Activated B cell treated with CpG ODN at 0.5 μM for 24 hours (primary cell): ENCODE measurements around the gene NUP62CL. TPM values are rescaled to one million over a fixed set of nuclear protein-coding genes. Genes with fewer than 3 reads are reported as not detected.
A peak's percentile ranks its signal among the peaks of the same experiment; 100 is the strongest.

ENCODE experiments used
- ATAC-seq: fragments of 200-7000 bp; cut with Tn5 transposase; one replicate; pipeline ENCODE4 v1.10.0; 2021; ENCODE audit warnings: low read depth, mild to moderate bottlenecking, moderate library complexity
- CTCF ChIA-PET: fragments of 350-600 bp; sonication (Branson Sonifier 250); formaldehyde crosslinking; loops from one replicate; lab custom pipeline; 2021; ENCODE audit warnings: antibody characterized with exemption; lab: Charles Lee
- POLR2A ChIA-PET: fragments of 350-600 bp; sonication (Branson Sonifier 250); formaldehyde crosslinking; loops from one replicate; lab custom pipeline; 2021; ENCODE audit warnings: antibody characterized with exemption; lab: Charles Lee
- DNase-seq: peaks from one replicate; pipeline ENCODE4 v3.0.0; 2022
- H3K27ac Mint-ChIP-seq: one replicate; pipeline ENCODE4 v1.8.0; 2020; ENCODE audit warnings: mixed read lengths
- H3K27me3 Mint-ChIP-seq: one replicate; pipeline ENCODE4 v1.8.0; 2021; ENCODE audit warnings: mixed read lengths
- H3K36me3 Mint-ChIP-seq: one replicate; pipeline ENCODE4 v1.8.0; 2021; ENCODE audit warnings: low read depth, mixed read lengths
- H3K4me1 Mint-ChIP-seq: one replicate; pipeline ENCODE4 v1.8.0; 2021; ENCODE audit warnings: mixed read lengths
- H3K4me3 Mint-ChIP-seq: one replicate; pipeline ENCODE4 v1.8.0; 2020; ENCODE audit warnings: mild to moderate bottlenecking, mixed read lengths
- H3K9me3 Mint-ChIP-seq: one replicate; pipeline ENCODE4 v1.8.0; 2020; ENCODE audit warnings: mixed read lengths
- intact Hi-C: fragments of 100-400 bp; cut with micrococcal nuclease; formaldehyde crosslinking; loops from one replicate; pipeline ENCODE4 v1.15.1; 2024
- total RNA-seq: library from RNA; stranded (reverse); gene quantifications from 2 replicates; pipeline ENCODE4 v1.2.3, GENCODE V29; 2022
- TF ChIP-seq, protein P1 (sequence below): fragments of 200-600 bp; IDR thresholded peaks from one replicate; pipeline ENCODE4 v1.8.0; 2022; ENCODE audit warnings: antibody characterized with exemption, mild to moderate bottlenecking

The NUP62CL gene, protein sequence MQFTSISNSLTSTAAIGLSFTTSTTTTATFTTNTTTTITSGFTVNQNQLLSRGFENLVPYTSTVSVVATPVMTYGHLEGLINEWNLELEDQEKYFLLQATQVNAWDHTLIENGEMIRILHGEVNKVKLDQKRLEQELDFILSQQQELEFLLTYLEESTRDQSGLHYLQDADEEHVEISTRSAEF
- total RNA-seq, result 1.1 and 1.4 TPM in 2 replicates

DNA sequence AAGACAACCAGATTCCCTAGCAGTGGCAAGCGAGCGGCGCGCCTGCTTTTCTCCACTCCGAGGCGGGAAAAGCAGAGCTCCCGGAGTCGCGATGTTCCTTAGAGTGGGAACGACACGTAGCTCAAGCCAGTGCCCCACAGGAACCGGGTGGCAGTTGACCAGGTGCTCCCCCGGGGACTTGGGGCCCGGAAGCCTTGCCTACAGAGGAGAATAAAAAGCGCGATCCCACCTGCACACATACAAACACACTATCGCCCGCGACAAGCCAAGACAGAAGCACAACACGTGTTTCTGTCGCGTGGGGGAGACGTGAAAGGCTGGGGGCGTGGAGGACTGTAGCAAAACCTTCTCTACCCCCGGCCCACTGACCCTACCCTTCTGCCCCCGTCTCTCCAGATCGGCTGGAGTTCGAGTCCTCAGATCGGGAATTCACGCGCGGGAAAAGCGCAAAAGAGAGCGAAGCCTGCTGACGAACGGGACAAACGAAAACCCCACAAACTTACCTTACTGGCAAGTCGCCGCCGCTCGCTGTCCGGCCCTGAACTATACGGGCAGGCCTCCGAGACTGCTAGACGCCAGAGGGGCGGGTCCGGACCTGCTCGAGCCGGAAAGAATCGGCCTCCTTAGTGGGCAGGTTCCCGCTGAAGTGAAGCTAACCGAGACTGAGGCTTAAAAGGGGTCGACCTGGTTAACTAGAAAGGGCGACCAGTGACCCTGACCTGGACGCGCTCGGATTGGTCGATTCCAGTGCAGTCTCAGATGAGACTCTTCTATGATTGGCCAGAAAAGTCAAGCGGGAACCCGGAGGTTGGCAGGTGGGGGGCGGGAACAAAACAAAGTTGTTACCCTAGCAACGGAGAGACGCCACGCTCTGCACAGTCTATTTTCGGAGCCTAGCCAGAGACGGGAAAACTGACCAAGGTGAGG is at the start of gene NUP62CL, which contains the start of gene DNAAF6:
NUP62CL (minus strand) TSS at position 664 of the 927 bp plus-strand sequence. CDS start 31,287 bp downstream, outside the sequence.
DNAAF6 (plus strand) TSS at position 842 of the 927 bp plus-strand sequence. CDS start 6,265 bp downstream, outside the sequence.
- DNase-seq, result peak; percentile 41
- no peaks in the 10 kb centered on the region for H3K36me3 Mint-ChIP-seq
- peaks cover 8% of the 10 kb centered on the region for H3K4me1 Mint-ChIP-seq
- peak within 1 kb of the TSS; percentile 90 for H3K4me3 Mint-ChIP-seq
- peak; percentile 92 for ATAC-seq
- H3K9me3 Mint-ChIP-seq, result no peaks in the 10 kb centered on the region
- intact Hi-C loops, result loop anchor here (1.0 to 5.0 kb wide), 4 partner anchors 87 to 885 kb away; partner anchors contain the start of genes ATG4A, PRPS1, PSMD10 and RADX
- TF ChIP-seq, protein P1, sequence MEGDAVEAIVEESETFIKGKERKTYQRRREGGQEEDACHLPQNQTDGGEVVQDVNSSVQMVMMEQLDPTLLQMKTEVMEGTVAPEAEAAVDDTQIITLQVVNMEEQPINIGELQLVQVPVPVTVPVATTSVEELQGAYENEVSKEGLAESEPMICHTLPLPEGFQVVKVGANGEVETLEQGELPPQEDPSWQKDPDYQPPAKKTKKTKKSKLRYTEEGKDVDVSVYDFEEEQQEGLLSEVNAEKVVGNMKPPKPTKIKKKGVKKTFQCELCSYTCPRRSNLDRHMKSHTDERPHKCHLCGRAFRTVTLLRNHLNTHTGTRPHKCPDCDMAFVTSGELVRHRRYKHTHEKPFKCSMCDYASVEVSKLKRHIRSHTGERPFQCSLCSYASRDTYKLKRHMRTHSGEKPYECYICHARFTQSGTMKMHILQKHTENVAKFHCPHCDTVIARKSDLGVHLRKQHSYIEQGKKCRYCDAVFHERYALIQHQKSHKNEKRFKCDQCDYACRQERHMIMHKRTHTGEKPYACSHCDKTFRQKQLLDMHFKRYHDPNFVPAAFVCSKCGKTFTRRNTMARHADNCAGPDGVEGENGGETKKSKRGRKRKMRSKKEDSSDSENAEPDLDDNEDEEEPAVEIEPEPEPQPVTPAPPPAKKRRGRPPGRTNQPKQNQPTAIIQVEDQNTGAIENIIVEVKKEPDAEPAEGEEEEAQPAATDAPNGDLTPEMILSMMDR, result no peak
- H3K27ac Mint-ChIP-seq, result peak within 1 kb of the TSS; percentile 53
- no peaks in the 10 kb centered on the region for H3K27me3 Mint-ChIP-seq
- CTCF ChIA-PET, result no interaction called here
- POLR2A ChIA-PET, result interaction anchor here (0.6 kb wide), 1 partner anchor 12 kb away, joined by 3 read pairs; no protein-coding TSS in a partner anchor

DNA sequence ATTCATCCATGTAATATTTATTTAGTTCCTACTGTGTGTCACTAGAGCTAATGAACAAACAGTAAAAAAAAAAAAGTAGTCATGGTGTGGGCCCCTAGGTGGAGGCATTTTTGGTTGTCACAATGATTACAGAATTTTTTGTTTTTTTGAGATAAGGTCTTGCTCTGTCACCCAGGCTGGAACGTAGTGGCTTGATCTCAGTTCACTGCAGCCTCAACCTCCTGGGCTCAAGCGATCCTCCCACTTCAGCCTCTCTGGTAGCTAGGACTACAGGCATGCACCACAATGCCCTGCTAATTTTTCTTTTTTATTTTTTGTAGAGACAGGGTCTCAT is 22.2 kb upstream of the NUP62CL start:
- Mint-ChIP-seq H3K27ac (no peak overlapping the region), H3K27me3 (no peaks in the 10 kb centered on the region), H3K36me3 (no peaks in the 10 kb centered on the region), H3K4me3 (no peak overlapping the region), H3K9me3 (no peaks in the 10 kb centered on the region), H3K4me1 (peaks cover 3% of the 10 kb centered on the region)
- DNase-seq (no peak), ATAC-seq (no peak)
- ChIA-PET CTCF (no interaction called here), POLR2A (no interaction called here)
- TF ChIP-seq, protein P1, result no peak
- intact Hi-C loops, result no loop called here

DNA sequence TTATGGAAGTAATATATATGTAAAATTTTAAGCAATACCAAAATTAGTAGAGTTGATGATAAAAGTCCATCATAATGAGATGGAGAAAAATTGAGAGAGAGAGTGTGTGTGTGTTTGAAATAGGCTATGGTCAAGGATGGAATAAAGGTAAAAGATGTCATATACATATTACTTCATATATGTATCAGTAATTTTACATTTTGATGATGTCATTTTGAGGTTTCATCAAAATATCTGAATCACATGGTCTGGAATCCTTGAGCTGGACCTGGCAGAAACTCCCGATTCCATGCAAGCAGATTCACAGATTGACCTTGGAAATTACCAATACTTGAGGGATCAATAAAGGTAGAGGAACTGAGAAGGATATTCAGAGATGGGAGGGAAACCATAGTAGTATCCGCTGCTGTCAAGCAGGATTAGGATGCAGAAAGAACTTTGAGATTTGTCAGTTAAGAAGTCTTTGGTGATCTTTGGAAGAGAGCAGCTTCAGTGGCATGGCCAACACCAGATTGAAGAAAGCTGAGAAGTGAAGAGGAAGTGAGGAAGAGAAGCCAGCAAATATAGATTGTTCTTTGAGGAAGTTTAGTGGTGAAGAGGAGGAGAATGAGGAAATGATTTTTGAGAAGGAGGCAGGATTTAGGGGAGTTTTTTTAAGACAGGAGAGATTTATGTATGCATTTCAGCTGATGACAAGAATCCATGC is 21.7 kb upstream of the NUP62CL start:
- no peaks in the 10 kb centered on the region for H3K9me3 Mint-ChIP-seq
- CTCF ChIA-PET, result no interaction called here

DNA sequence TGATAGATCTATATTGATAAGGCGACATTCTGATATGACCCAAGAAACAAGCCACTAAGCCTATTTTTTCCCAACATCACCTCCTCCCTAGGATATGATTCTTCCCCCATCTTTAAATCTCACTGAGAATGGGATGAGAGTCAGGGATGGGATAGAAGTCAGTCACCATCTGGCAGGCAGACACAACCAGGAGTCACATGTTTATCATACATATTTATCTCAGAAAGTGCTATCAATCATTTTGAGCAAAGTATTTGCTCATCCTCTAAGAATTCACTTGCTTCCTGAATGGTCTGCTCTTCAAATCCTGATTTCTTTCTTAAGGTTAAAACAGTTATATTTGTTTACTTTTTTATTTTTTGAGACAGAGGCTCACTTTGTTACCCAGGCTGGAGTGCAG is 20.5 kb upstream of the NUP62CL start:
- no peak overlapping the region for H3K4me3 Mint-ChIP-seq
- H3K4me1 Mint-ChIP-seq, result peaks cover 3% of the 10 kb centered on the region
- H3K9me3 Mint-ChIP-seq, result no peaks in the 10 kb centered on the region
- ATAC-seq, result no peak
- POLR2A ChIA-PET, result no interaction called here
- no peak overlapping the region for H3K27ac Mint-ChIP-seq
- CTCF ChIA-PET, result no interaction called here
- TF ChIP-seq, protein P1, result no peak
- no peaks in the 10 kb centered on the region for H3K36me3 Mint-ChIP-seq
- no peak for DNase-seq
- intact Hi-C loops, result no loop called here
- no peaks in the 10 kb centered on the region for H3K27me3 Mint-ChIP-seq

More for the DNA sequence above, 21.7 kb upstream of the NUP62CL start:
- Mint-ChIP-seq H3K27me3 (no peaks in the 10 kb centered on the region), H3K4me1 (peaks cover 3% of the 10 kb centered on the region), H3K27ac (no peak overlapping the region), H3K4me3 (no peak overlapping the region), H3K36me3 (no peaks in the 10 kb centered on the region)
- TF ChIP-seq, protein P1, result no peak
- intact Hi-C loops, result no loop called here
- ATAC-seq, result no peak
- DNase-seq, result no peak
- POLR2A ChIA-PET, result no interaction called here
